HEK293 (cell line): ENCODE measurements around the gene F2RL3.

Experiments
- ZFP69B ChIP-seq: fragments of 450-650 bp; formaldehyde crosslinking; IDR thresholded peaks from 2 replicates; pipeline ENCODE4 v1.5.1; 2016; ENCODE audit warnings: missing biosample characterization, missing genetic modification characterization
- ZNF561 ChIP-seq: fragments of 450-650 bp; IDR thresholded peaks from 2 replicates; pipeline ENCODE4 v1.5.1; 2018; ENCODE audit warnings: missing biosample characterization, missing genetic modification characterization, borderline replicate concordance

- no peak for TF ChIP-seq ZNF561 (tag by site-specific recombination)
- no peak for TF ChIP-seq ZFP69B (tag by site-specific recombination)
These were observed 5.3 kb downstream of the F2RL3 start for GRCh38 chr19:16894080-16894479.
